ENCODE measurements around the gene MAPK11.

MAPK11 gene

DNA sequence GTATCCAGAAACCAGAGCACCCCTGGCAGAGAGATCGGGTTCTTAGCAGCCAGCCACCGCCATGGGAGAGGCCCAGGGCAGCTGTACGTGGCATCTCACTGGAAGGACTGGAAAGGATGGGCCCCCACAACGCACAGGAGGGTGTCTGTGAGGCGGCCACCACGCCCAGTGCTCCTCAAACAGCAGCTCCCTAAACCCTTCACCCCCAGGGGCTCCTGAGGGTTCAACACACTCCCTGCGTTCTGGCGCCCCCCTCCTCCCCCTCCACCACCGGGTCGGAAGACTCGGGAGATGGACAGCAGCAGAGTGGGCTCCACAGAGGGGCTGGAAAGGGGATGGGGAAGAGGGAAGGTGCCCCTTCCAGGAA, 9.8 kb downstream of the MAPK11 start:
- DNase-seq = no peak

DNA sequence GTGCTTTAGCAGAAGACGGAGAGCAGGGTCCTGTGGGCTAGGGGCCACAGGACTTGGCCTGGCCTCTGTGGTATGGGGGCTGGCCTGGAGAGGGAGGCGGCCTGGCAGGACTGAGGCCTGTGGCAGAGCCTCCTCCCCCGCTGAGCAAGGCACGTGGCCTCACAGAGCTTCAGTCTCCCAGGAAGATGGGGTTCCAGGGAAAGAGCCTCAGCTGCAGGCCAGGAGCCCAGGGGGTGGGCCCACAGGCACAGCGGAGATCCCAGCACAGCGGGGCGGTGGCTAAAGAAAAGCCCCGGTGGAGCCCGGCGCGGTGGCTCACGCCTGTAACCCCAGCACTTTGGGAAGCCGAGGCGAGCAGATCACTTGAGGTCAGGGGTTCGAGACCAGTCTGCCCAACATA, 10.9 kb downstream of the MAPK11 start:
- no peak for DNase-seq

- no peak for DNase-seq
Observed at GRCh38 chr22:50258361-50259292, 11.6 kb downstream of the MAPK11 start.

DNA sequence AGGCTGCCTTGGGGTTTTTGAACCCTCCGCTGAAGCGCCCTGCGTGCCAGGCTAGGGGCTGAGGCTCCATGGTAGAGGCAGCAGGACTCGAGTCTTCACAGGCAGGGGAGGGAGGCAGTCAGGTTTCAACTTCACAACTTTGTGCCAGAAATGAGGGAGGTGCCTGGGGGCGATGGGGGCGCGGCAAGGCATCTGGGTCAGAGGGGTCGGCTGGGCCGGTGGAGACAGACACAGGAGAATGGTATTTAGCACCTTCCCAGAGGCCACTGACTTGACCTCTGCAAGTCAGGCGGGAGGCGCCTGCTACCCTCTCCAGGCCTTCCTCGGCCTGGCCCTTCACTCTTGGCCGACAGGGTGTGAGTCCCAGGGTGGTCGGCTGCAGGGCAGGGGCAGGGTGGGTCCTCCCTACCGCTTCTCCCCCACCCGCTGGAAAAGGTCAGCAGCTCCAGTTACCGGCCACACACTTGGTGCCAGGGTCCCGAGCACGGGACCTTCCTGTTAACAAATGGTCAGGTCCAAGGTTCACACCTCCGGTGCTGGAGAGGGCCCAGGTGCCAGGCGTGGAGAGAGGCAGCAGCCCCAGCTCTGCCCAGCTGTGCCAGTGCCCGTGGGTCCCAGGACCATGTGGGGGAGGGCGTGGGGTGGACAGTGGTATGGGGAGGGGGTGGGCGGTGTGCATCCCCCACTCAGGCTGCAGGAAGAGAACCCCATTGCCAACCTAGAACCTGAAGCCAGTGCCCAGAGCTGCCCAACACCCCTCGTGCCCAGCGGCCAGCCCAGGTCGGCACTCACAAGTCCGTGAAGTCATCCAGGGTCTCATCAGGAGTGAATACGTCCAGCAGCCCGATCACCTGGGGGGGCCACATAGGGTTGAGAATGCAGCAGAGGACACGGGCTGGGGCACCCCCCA, 12.5 kb downstream of the MAPK11 start:
- no peak for DNase-seq

- DNase-seq = no peak
Observed at GRCh38 chr22:50257041-50257440, 13.1 kb downstream of the MAPK11 start.

DNA sequence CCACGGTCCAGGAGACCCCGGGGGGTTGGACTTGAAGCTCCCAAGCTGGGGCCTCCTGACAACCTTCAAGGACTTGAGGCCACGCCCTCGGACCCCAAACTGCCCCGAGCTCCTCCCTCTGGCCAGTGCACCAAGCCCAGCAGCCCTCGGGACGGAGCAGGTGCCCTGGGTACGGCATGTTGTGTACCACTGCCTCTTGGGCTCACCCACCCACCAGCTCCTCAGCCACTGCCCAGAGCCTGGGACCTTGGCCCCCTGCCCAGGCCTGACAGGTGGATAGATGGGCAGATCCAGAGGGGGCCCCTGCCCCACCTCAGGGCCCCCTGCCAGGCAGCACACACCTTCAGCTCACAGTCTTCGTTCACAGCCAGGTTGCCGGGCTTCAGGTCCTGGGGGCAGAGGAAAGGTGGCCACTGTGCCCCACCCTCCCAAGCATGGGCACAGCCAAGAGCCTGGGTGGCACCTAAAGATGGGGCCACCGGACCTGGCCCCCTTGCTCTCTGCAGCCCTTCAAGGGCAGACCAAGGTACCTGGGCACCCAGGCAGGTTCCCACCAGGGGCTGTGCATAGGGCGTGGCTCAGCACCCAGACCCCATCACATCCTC, 13.8 kb downstream of the MAPK11 start:
- DNase-seq = no peak

- DNase-seq = no peak
Observed at GRCh38 chr22:50255607-50256006, 14.6 kb downstream of the MAPK11 start.

- no peak for DNase-seq
Observed at GRCh38 chr22:50255099-50255498, 15.1 kb downstream of the MAPK11 start.

DNA sequence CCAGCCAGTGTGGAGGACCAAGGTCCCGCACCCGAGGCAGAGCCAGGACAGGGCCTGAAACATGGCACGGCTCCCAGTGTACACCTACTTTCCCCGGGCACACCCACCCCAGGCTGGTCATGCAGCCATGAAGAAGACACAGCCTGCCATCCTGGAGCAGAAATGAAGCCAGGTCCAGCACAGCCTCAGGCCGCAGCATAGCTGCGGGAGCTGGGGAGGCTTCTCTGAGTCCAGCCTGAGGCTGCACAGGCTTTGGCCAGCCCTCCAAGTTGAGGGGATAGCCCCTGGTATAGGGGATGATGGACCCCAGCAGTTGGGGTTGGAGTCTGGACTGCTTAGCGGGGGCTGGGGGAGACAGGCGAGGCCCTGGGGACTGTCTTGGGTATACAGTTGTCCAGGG, 16.2 kb downstream of the MAPK11 start:
- DNase-seq = no peak

DNA sequence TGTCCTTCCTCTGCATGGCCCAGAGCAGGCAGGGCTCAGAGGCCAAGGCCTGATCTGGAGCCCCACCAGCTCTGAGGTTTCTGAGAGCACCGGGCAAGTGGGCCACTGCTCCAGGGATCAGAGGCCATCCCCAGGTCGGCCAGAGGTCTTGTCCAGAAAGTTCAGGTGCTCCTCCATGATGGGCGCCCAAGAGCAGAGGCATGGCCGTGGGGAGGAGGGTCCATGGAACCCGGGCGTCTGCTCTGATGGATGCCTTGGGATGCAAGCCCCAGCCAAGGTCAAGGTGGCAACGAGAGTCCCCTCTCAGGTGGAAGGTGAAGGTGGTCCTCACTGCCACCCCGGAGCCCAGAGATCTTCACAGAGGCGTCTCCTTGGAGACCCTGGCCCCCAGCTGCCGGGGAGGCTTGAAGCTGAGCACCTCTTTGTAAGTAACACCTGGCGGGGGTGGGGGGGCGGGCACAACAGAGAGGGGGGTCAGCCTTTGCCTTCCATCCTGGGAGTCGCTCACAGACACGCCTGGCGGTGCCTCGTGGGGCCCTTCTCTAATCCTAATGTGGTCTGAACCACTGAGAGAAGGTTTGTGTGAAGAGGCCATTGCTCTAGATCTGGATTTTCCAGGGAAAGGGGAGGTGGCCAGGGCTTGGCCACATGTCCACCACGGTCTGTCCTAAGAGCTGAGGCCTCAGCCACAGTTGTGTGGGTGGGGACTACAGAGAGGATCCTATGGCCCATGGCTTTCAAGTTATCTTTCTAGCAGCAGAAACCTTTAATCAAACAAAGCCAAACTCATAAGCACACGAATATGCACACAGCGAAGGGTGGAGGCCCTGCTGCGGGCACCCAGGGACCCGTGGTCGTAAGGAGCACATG, 16.9 kb downstream of the MAPK11 start:
- no peak for DNase-seq

- DNase-seq = peak; percentile 70
Observed at GRCh38 chr22:50252082-50253045, 17.8 kb downstream of the MAPK11 start.

DNA sequence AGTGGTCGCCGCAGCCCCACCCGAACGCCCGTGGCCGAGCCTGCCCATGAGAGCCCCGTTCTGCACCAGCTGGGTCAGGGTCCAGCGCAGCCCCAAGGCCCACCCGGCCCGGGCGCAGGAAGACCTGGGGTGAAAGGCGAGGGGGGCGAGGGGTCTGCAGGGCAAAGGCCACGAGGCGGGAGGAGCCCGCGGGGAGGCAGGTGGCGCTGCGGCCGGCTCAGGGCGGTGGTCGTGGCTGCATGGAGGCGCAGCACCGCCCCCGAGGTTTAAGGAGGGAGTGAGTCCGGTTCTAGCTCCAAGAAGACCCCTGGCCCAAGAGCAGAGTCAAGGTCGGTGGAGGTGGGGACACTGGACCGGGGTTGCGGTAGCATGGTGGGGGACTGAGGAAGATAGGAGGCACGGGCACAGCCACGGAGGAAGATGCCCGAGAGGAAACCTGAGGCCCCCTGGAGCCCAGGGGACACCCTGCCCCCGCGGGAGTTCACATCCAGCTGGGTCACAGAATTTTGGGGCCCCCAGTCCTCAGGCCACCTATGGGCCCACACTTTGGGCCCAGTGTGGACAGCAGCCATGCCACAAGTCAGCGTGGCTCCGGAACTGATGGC, 18.6 kb downstream of the MAPK11 start:
- DNase-seq = no peak

DNA sequence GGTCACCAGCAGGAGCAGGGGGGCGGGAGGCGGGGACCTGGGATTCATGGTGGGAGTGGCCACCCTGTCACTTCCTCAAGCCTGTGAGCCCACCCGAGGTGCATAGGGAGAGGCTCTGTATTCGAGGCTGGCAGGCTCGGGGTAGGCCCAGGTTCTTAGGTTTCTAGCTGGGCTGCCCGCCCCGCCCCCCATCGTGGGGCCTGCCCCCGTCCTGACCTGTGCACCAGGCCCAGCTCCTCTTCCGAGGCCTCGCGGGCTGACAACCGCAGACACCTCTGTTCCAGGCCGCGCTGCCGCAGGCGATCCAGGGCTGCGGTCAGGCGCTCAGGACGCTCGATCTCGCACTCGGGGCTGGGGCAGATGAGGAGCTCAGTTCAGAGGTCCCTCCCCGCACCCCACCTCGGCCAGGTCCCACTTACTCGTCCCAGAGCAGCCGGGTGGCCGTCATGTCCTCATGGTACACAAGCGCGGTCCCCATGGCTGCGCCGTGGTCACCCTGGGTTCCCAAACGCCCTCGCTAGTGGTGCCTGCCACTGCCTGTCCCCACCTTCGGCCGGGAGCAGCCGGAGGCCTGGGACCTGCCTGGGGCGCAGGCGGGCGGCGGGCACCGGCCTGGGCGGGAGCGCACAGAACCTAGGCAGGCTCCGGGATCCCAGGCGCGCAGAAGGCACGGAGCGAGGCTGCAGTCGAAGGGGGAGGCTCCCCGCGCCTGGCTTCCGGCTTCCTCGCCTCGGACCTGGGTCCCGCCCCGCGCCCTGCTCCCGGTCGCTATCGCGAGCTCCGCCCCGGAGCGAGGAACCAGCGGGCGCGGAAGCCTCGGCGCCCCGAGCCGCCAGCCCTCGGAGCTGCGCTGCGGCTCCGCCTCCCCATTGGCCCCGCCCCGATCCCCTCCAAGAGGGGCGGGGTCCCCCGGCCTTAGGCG, 19.4 kb downstream of the MAPK11 start, which contains the start of gene HDAC10:
HDAC10 (minus strand) TSS at position 711 of the 922 bp plus-strand sequence; CDS start at position 478, 233 bp downstream.
- peak; percentile 80 for DNase-seq

DNA sequence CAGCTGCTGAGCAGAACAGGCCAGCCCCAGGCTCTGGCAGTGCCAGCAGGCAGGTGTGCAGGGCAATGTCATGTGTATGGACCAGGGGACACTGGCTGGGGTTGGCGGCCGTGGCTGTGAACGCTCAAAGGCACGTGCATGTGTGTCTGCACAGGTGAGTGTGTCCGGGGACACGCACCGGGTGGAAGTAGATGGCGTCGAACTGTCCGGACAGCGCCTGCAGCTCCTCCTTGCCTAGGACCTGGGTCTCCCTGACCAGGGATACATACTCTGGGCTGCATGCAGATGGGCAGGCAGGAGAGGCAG, 20.0 kb downstream of the MAPK11 start:
- DNase-seq = no peak

DNA sequence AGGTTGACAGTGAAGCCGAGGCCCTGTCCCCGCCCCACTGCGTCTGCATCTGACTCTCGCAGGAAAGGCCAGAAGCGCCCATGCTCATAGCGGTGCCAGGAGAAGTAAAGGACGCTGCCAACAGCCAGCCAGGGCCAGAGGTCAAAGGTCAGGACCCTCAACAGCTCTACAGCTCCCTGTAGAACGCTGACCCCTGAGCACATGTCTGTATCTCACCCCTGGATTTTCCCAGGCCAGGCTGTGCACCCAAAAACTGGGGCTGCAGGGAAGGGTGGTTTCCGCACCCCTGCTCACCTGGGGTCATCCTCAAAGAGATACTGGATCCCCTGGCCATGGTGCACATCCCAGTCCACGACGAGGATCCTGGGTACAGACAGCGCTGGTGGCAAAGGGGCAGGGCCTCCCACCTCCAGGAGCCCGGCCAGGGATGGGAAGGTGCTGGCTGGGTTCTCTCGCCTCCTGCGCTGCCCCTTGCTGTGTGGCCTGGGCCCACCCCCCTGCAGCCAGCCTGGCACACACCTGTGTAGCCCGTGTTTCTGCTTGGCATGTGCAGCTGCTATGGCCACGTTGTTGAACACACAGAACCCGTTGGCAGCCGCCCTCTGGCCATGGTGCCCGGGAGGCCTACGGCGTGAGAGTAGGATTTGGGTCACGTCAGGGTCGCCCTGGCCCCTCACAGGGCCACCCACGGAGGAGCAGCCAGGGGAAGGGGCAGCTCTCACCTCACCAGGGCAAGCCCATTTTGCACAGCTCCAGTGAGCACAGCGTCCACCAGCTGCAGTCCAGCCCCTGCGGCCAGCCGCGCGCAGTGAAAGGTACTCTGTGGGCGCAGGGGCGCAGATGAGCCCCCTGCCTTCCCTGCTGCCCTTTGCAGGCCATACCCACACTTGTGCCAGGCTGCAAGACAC, 20.6 kb downstream of the MAPK11 start:
- DNase-seq = no peak

DNA sequence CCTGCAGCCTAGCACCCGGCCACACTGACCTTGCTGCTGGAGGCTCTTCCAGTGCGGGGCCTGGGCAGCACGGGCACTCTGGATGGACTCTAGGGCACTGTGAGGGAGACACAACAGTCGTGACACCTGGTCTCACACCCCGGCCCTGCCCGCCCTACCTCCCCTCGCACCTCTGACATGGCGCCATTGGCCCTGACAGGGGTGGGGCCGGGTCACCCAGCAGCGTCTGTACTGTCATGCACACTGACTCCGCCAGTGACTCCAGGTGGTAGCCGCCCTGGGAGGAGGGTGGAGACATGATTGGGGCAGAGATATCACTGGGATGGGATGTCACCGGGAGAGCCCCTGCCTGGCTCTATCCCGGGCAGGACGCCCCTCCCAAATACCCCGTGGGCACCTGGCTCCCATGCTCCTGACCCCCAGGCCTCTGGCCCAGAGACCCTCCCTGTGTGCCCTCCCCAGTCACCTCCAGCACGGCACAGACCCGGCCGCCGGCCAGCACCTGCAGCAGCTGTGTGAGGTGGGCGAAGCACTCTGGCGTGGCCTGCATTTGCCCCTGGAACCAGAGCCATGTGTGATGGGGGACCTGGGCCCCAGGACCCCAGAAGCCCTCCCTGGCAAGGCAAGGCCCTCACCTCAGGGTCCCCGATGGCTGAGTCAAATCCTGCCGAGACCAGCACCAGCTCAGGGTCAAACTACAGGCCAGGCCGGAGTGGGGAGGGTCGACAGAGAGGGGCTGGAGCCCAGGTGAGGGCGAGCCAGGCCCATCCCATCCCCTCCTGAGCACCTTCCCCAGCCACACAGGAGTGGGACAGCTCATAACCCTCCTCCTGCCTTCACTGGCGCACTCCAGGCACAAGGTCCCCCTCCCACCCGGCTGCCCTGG, 21.7 kb downstream of the MAPK11 start:
- DNase-seq = no peak

DNA sequence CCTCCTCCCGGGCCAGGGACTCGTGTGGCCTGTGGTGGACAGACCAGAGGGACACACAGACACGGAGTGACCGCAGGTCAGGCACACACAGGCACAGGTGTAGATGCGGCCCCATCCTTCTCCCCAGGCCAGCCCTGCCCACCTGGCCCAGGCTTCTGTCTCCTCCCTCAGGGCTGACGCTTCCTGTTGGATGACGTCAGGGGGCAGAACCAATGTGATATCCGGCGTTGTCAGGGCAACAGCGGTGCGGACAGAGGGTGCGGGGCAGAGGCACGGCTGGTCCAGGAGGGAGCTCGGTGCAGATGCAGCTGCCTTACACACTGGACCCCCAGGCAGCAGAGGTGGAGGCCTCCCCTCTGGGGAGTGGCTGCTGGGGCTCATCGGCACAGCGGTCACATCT, 22.4 kb downstream of the MAPK11 start:
- peak; percentile 76 for DNase-seq

Data from CD4-positive, alpha-beta T cell treated with Interferon gamma for 1 hour (primary cell).